HCT116 (cell line): ENCODE results near the gene ALAD.

Experiments used
- EZH2 ChIP-seq: fragments of 200-600 bp; sonication (generic); IDR thresholded peaks from 2 replicates; pipeline ENCODE4 v1.6.1; 2017; ENCODE audit warnings: antibody characterized with exemption, mixed run types
- JUND ChIP-seq: IDR thresholded peaks from 2 replicates; pipeline ENCODE4 v1.6.1; 2012
- POLR2A ChIP-seq: IDR thresholded peaks from 2 replicates; pipeline ENCODE4 v1.7.0; 2011; ENCODE audit warnings: borderline replicate concordance; ENCODE audit not compliant: insufficient read depth, insufficient read length; ENCODE audit errors: extremely low read depth
- POLR2AphosphoS5 ChIP-seq: IDR thresholded peaks from 2 replicates; pipeline ENCODE4 v1.6.1; 2011; ENCODE audit warnings: mild to moderate bottlenecking, low read depth, low read length, moderate library complexity
- RAD21 ChIP-seq: IDR thresholded peaks from 2 replicates; pipeline ENCODE4 v1.6.1; 2012; ENCODE audit warnings: low read depth, mild to moderate bottlenecking
- REST ChIP-seq: IDR thresholded peaks from 2 replicates; pipeline ENCODE4 v1.6.1; 2012; ENCODE audit warnings: low read depth
- SP1 ChIP-seq: IDR thresholded peaks from 2 replicates; pipeline ENCODE4 v1.6.1; 2012; ENCODE audit warnings: low read depth
- TCF7L2 ChIP-seq: IDR thresholded peaks from 2 replicates; pipeline ENCODE4 v1.7.0; 2011; ENCODE audit warnings: borderline replicate concordance, inconsistent platforms; ENCODE audit not compliant: insufficient read depth, insufficient read length; ENCODE audit errors: extremely low read depth
- ZNF274 ChIP-seq: fragments of 200-500 bp; sonication (Bioruptor generic); IDR thresholded peaks from 2 replicates; pipeline ENCODE4 v1.6.1; 2014; ENCODE audit warnings: mild to moderate bottlenecking, low read depth, low read length, inconsistent platforms
- TF ChIP-seq, protein P1 (sequence below), 3 experiments: fragments of 200-600 bp in 1 of 3; sonication (generic) in 1 of 3; IDR thresholded peaks in 2 of 3; conservative IDR thresholded peaks in 1 of 3; 2 replicates each; pipeline ENCODE4 v1.5.1; 2012 to 2017; ENCODE audit warnings: low read depth in 2 of 3, low read length in 2 of 3, antibody characterized with exemption in 1 of 3, borderline replicate concordance in 1 of 3, control low read depth in 1 of 3, mild to moderate bottlenecking in 1 of 3, mixed read lengths in 1 of 3, mixed run types in 1 of 3, moderate library complexity in 1 of 3; ENCODE audit not compliant: insufficient read depth in 1 of 3
- TF ChIP-seq, protein P2 (sequence below): IDR thresholded peaks from 2 replicates; pipeline ENCODE4 v1.6.1; 2011; ENCODE audit warnings: mild to moderate bottlenecking, low read length, moderate library complexity; ENCODE audit not compliant: insufficient replicate concordance; ENCODE audit errors: extremely low read depth
- TF ChIP-seq, protein P3 (sequence below): IDR thresholded peaks from 2 replicates; pipeline ENCODE4 v1.6.1; 2012

DNA sequence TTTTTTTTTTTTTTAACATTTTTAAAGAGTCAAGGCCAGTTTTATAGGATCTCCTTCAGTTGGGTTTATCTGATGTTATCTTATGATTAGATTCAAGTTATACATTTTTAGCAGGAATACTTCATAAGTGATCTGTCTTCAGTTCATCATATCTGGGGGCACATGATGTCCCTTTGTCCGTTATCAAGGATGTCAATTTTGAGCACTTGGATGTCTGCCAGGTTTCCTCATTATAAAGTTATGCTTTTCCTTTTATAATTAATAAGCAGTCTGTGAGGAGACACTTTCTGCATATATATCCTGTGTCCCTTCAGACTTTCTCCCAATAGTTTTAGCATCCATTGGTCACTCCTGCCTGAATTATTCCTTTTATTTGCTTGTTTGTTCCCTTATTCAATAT is 36.1 kb downstream of the ALAD start:
- TF ChIP-seq, protein P1, sequence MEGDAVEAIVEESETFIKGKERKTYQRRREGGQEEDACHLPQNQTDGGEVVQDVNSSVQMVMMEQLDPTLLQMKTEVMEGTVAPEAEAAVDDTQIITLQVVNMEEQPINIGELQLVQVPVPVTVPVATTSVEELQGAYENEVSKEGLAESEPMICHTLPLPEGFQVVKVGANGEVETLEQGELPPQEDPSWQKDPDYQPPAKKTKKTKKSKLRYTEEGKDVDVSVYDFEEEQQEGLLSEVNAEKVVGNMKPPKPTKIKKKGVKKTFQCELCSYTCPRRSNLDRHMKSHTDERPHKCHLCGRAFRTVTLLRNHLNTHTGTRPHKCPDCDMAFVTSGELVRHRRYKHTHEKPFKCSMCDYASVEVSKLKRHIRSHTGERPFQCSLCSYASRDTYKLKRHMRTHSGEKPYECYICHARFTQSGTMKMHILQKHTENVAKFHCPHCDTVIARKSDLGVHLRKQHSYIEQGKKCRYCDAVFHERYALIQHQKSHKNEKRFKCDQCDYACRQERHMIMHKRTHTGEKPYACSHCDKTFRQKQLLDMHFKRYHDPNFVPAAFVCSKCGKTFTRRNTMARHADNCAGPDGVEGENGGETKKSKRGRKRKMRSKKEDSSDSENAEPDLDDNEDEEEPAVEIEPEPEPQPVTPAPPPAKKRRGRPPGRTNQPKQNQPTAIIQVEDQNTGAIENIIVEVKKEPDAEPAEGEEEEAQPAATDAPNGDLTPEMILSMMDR (IDR thresholded peaks at IDR 0.05 in 2 of 3, conservative IDR thresholded peaks at IDR 0.05 in 1 of 3; ENCODE audit: borderline replicate concordance in 1 of 3, insufficient read depth in 1 of 3, low read depth in 2 of 3, low read length in 2 of 3) = no peak
- TF ChIP-seq, protein P2, sequence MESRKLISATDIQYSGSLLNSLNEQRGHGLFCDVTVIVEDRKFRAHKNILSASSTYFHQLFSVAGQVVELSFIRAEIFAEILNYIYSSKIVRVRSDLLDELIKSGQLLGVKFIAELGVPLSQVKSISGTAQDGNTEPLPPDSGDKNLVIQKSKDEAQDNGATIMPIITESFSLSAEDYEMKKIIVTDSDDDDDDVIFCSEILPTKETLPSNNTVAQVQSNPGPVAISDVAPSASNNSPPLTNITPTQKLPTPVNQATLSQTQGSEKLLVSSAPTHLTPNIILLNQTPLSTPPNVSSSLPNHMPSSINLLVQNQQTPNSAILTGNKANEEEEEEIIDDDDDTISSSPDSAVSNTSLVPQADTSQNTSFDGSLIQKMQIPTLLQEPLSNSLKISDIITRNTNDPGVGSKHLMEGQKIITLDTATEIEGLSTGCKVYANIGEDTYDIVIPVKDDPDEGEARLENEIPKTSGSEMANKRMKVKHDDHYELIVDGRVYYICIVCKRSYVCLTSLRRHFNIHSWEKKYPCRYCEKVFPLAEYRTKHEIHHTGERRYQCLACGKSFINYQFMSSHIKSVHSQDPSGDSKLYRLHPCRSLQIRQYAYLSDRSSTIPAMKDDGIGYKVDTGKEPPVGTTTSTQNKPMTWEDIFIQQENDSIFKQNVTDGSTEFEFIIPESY = no peak
- no peak for TF ChIP-seq EZH2
- TF ChIP-seq POLR2A = no peak
- TF ChIP-seq SP1 = no peak
- no peak for TF ChIP-seq ZNF274
- TF ChIP-seq TCF7L2 = no peak
- TF ChIP-seq POLR2AphosphoS5 = no peak
- TF ChIP-seq, protein P3, sequence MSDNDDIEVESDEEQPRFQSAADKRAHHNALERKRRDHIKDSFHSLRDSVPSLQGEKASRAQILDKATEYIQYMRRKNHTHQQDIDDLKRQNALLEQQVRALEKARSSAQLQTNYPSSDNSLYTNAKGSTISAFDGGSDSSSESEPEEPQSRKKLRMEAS = no peak
- no peak for TF ChIP-seq REST
- TF ChIP-seq RAD21 = no peak
- TF ChIP-seq JUND = no peak
